HEK293 (cell line): ENCODE data around the gene TNNI3K.

ENCODE experiments used
- CTCF ChIA-PET: fragments of 350-600 bp; formaldehyde crosslinking; extraction: SDS; loops from one replicate; lab custom pipeline; 2021; ENCODE audit warnings: antibody characterized with exemption; lab: Yijun Ruan, JAX
- POLR2A ChIA-PET: fragments of 300-600 bp; formaldehyde crosslinking; extraction: SDS; loops from one replicate; lab custom pipeline; 2020; ENCODE audit warnings: antibody characterized with exemption, inconsistent platforms; lab: Yijun Ruan, JAX
- H3K27ac ChIP-seq: fragments of 200-500 bp; sonication (Bioruptor generic); 2 replicates; pipeline ENCODE4 v1.5.1; 2014; ENCODE audit warnings: low read depth, low read length, control low read depth, inconsistent platforms; ENCODE audit errors: extremely low read depth
- H3K36me3 ChIP-seq, 2 experiments: fragments of 200-500 bp in 1 of 2; sonication (Bioruptor generic) in 1 of 2; 1 replicate in 1 of 2; 2 replicates in 1 of 2; pipeline ENCODE4 v1.5.1; 2014 to 2017; ENCODE audit warnings: inconsistent platforms in 2 of 2, low read length in 2 of 2; ENCODE audit not compliant: control insufficient read depth in 2 of 2, insufficient read depth in 1 of 2
- H3K4me1 ChIP-seq: fragments of 200-500 bp; sonication (Bioruptor generic); 2 replicates; pipeline ENCODE4 v1.5.1; 2014; ENCODE audit warnings: mild to moderate bottlenecking, low read length, inconsistent platforms; ENCODE audit not compliant: control insufficient read depth, insufficient read depth
- H3K4me3 ChIP-seq: 2 replicates; pipeline ENCODE4 v1.5.1; 2011; ENCODE audit warnings: low read depth, mild to moderate bottlenecking, control low read depth, low read length, moderate library complexity
- H3K9me3 ChIP-seq: fragments of 200-500 bp; sonication (Bioruptor generic); 2 replicates; pipeline ENCODE4 v1.5.1; 2014; ENCODE audit warnings: low read depth, low read length, inconsistent platforms; ENCODE audit not compliant: control insufficient read depth, insufficient read depth
- GLI4 ChIP-seq: fragments of 450-650 bp; formaldehyde crosslinking; IDR thresholded peaks from 2 replicates; pipeline ENCODE4 v1.5.1; 2016; ENCODE audit warnings: missing biosample characterization, missing genetic modification characterization
- KLF17 ChIP-seq: fragments of 450-650 bp; formaldehyde crosslinking; IDR thresholded peaks from 2 replicates; pipeline ENCODE4 v1.5.1; 2016; ENCODE audit warnings: missing biosample characterization, missing genetic modification characterization
- OSR2 ChIP-seq: fragments of 450-650 bp; formaldehyde crosslinking; IDR thresholded peaks from 2 replicates; pipeline ENCODE4 v1.5.1; 2016; ENCODE audit warnings: missing biosample characterization, missing genetic modification characterization
- PRDM4 ChIP-seq: fragments of 450-650 bp; formaldehyde crosslinking; IDR thresholded peaks from 2 replicates; pipeline ENCODE4 v1.5.1; 2017; ENCODE audit warnings: missing biosample characterization, missing genetic modification characterization
- SP2 ChIP-seq: fragments of 450-650 bp; formaldehyde crosslinking; IDR thresholded peaks from 2 replicates; pipeline ENCODE4 v1.5.1; 2016; ENCODE audit warnings: missing biosample characterization, missing genetic modification characterization
- ZBTB49 ChIP-seq: fragments of 450-650 bp; formaldehyde crosslinking; IDR thresholded peaks from 2 replicates; pipeline ENCODE4 v1.5.1; 2016; ENCODE audit warnings: missing biosample characterization, missing genetic modification characterization, low read depth
- ZBTB6 ChIP-seq: fragments of 450-650 bp; formaldehyde crosslinking; IDR thresholded peaks from 2 replicates; pipeline ENCODE4 v1.5.1; 2017; ENCODE audit warnings: missing biosample characterization, missing genetic modification characterization
- ZNF184 ChIP-seq: fragments of 450-650 bp; IDR thresholded peaks from 2 replicates; pipeline ENCODE4 v1.5.1; 2018; ENCODE audit warnings: missing biosample characterization, mild to moderate bottlenecking, missing genetic modification characterization
- ZNF266 ChIP-seq: fragments of 450-650 bp; formaldehyde crosslinking; IDR thresholded peaks from 2 replicates; pipeline ENCODE4 v1.5.1; 2016; ENCODE audit warnings: missing biosample characterization, missing genetic modification characterization, low read depth
- ZNF341 ChIP-seq: fragments of 450-650 bp; formaldehyde crosslinking; IDR thresholded peaks from 2 replicates; pipeline ENCODE4; 2016; ENCODE audit warnings: low read depth, missing biosample characterization, missing genetic modification characterization
- ZNF394 ChIP-seq: fragments of 450-650 bp; formaldehyde crosslinking; IDR thresholded peaks from 2 replicates; pipeline ENCODE4 v1.5.1; 2016; ENCODE audit warnings: missing biosample characterization, missing genetic modification characterization, mild to moderate bottlenecking, moderate library complexity, borderline replicate concordance
- ZNF549 ChIP-seq: fragments of 450-650 bp; IDR thresholded peaks from 2 replicates; pipeline ENCODE4 v1.5.1; 2018; ENCODE audit warnings: missing biosample characterization, missing genetic modification characterization, mild to moderate bottlenecking, inconsistent platforms, moderate library complexity
- ZNF555 ChIP-seq: fragments of 450-650 bp; formaldehyde crosslinking; conservative IDR thresholded peaks from 2 replicates; pipeline ENCODE4 v1.5.1; 2017; ENCODE audit warnings: missing biosample characterization, mild to moderate bottlenecking, missing genetic modification characterization, inconsistent platforms
- ZNF660 ChIP-seq: fragments of 450-650 bp; IDR thresholded peaks from 2 replicates; pipeline ENCODE4 v1.5.1; 2018; ENCODE audit warnings: missing biosample characterization, mild to moderate bottlenecking, missing genetic modification characterization
- ZNF670 ChIP-seq: fragments of 450-650 bp; formaldehyde crosslinking; IDR thresholded peaks from 2 replicates; pipeline ENCODE4 v1.5.1; 2016; ENCODE audit warnings: missing biosample characterization, missing genetic modification characterization, low read depth
- ZNF677 ChIP-seq: fragments of 450-650 bp; IDR thresholded peaks from 2 replicates; pipeline ENCODE4 v1.5.0; 2018; ENCODE audit warnings: missing biosample characterization, mild to moderate bottlenecking, missing genetic modification characterization, moderate library complexity
- ZNF747 ChIP-seq: fragments of 450-650 bp; formaldehyde crosslinking; IDR thresholded peaks from 2 replicates; pipeline ENCODE4 v1.5.1; 2016; ENCODE audit warnings: missing biosample characterization, missing genetic modification characterization
- ZNF792 ChIP-seq: fragments of 450-650 bp; formaldehyde crosslinking; IDR thresholded peaks from 2 replicates; pipeline ENCODE4 v1.5.1; 2016; ENCODE audit warnings: missing biosample characterization, missing genetic modification characterization
- ZNF843 ChIP-seq: fragments of 450-650 bp; formaldehyde crosslinking; IDR thresholded peaks from 2 replicates; pipeline ENCODE4 v1.5.1; 2016; ENCODE audit warnings: missing biosample characterization, missing genetic modification characterization
- ZSCAN30 ChIP-seq: fragments of 450-650 bp; IDR thresholded peaks from 2 replicates; pipeline ENCODE4 v1.5.1; 2018; ENCODE audit warnings: missing biosample characterization, mild to moderate bottlenecking, missing genetic modification characterization, moderate library complexity
- ZXDB ChIP-seq: fragments of 450-650 bp; formaldehyde crosslinking; IDR thresholded peaks from 2 replicates; pipeline ENCODE4 v1.5.1; 2016; ENCODE audit warnings: missing biosample characterization, missing genetic modification characterization
- TF ChIP-seq, protein P1 (sequence below): fragments of 450-650 bp; formaldehyde crosslinking; IDR thresholded peaks from 2 replicates; pipeline ENCODE4 v1.5.1; 2016; ENCODE audit warnings: missing biosample characterization, missing genetic modification characterization

Gene TNNI3K

DNA sequence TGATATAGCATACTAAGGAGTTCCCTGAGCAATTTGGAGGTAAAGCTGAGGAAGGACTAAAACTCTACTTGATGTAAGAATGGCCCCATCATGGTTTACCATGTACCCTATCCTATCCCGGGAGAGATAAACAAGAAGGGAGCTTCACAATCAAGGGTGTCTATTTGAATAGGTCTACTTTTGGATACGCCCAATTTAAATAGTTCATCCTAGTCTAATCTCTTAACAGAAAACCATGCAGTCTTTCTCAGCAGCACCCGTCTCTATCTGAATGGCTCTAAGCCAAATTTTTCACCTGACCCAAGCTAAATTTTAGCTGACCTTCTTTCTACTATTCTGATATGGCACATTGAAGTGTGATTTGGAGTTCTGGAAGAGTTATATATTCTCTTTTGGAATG, 122.0 kb downstream of the TNNI3K start:
- no peaks in the 10 kb centered on the region for H3K36me3 ChIP-seq
- no peaks in the 10 kb centered on the region for H3K4me1 ChIP-seq
- TF ChIP-seq ZNF792 = no peak
- no peak for TF ChIP-seq ZNF747 (tag by site-specific recombination)
- TF ChIP-seq ZXDB (tag by site-specific recombination) = no peak
- TF ChIP-seq ZNF660 (tag by site-specific recombination) = no peak
- no peak for TF ChIP-seq OSR2 (tag by site-specific recombination)
- TF ChIP-seq GLI4 (tag by site-specific recombination) = no peak
- TF ChIP-seq ZNF670 = no peak
- no peak for TF ChIP-seq ZNF843 (tag by site-specific recombination)
- no peak for TF ChIP-seq ZNF555 (tag by site-specific recombination)
- TF ChIP-seq ZBTB49 = no peak
- no peak for TF ChIP-seq ZNF266
- no peak for TF ChIP-seq ZNF394
- H3K4me3 ChIP-seq = no peak overlapping the region
- no peaks in the 10 kb centered on the region for H3K9me3 ChIP-seq
- CTCF ChIA-PET = no interaction called here
- POLR2A ChIA-PET = no interaction called here
- no peak overlapping the region for H3K27ac ChIP-seq

GRCh38 chr1:74357756-74358155, 122.6 kb downstream of the TNNI3K start:
- ChIA-PET POLR2A (no interaction called here), CTCF (no interaction called here)
- Histone ChIP-seq H3K9me3 (no peaks in the 10 kb centered on the region), H3K36me3 (no peaks in the 10 kb centered on the region), H3K27ac (no peak overlapping the region), H3K4me3 (no peak overlapping the region), H3K4me1 (no peaks in the 10 kb centered on the region)
- TF ChIP-seq KLF17 (tag by site-specific recombination) = no peak

DNA sequence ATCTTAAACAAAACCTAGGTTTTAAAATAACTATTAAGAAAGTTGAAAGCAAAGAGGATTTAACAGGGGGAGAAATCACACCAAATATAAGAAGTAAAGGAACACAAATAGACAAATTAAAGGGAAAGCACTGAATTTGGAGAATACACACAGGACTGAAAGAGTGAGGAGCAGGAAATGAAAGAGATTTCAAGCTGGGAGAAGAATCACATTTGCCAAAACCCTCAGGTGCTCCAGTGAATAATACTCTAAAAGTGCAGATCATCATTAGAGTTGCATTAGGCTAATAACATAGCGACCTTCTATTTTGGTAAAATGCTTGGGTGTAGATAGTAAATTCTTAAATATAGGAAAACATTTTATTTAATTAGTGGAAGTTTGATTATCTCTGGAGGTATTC, 127.5 kb downstream of the TNNI3K start:
- Histone ChIP-seq H3K4me1 (no peaks in the 10 kb centered on the region), H3K27ac (no peak overlapping the region), H3K36me3 (no peaks in the 10 kb centered on the region), H3K9me3 (no peaks in the 10 kb centered on the region), H3K4me3 (no peak overlapping the region)
- POLR2A ChIA-PET = no interaction called here
- CTCF ChIA-PET = no interaction called here
- no peak for TF ChIP-seq ZNF341 (tag by site-specific recombination)
- no peak for TF ChIP-seq ZBTB49
- TF ChIP-seq ZNF549 (tag by site-specific recombination) = no peak
- TF ChIP-seq, protein P1, sequence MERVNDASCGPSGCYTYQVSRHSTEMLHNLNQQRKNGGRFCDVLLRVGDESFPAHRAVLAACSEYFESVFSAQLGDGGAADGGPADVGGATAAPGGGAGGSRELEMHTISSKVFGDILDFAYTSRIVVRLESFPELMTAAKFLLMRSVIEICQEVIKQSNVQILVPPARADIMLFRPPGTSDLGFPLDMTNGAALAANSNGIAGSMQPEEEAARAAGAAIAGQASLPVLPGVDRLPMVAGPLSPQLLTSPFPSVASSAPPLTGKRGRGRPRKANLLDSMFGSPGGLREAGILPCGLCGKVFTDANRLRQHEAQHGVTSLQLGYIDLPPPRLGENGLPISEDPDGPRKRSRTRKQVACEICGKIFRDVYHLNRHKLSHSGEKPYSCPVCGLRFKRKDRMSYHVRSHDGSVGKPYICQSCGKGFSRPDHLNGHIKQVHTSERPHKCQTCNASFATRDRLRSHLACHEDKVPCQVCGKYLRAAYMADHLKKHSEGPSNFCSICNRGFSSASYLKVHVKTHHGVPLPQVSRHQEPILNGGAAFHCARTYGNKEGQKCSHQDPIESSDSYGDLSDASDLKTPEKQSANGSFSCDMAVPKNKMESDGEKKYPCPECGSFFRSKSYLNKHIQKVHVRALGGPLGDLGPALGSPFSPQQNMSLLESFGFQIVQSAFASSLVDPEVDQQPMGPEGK (tag by site-specific recombination) = no peak
- no peak for TF ChIP-seq ZSCAN30 (tag by site-specific recombination)
- no peak for TF ChIP-seq ZNF677 (tag by site-specific recombination)
- no peak for TF ChIP-seq ZNF184 (tag by site-specific recombination)
- no peak for TF ChIP-seq ZBTB6
- no peak for TF ChIP-seq PRDM4 (tag by site-specific recombination)
- no peak for TF ChIP-seq SP2
